Fibroblast of villous mesenchyme (primary cell): ENCODE measurements around the gene PMS1. TPM values are rescaled to one million over a fixed set of nuclear protein-coding genes. Genes with fewer than 3 reads are reported as not detected.
A peak's percentile ranks its signal among the peaks of the same experiment; 100 is the strongest.

Experiments used
- DNase-seq: peaks from one replicate; pipeline ENCODE4 v3.0.0-alpha.2; 2010; ENCODE audit warnings: low read depth
- H3K4me3 ChIP-seq: 2 replicates; pipeline ENCODE4 v1.5.1; 2011; ENCODE audit warnings: low read depth, mild to moderate bottlenecking, low read length
- CTCF ChIP-seq: IDR thresholded peaks from 2 replicates; pipeline ENCODE4 v1.5.1; 2012; ENCODE audit warnings: low read depth, mild to moderate bottlenecking, low read length; ENCODE audit not compliant: insufficient read depth
- total RNA-seq: library from RNA; depleted of rRNA; stranded (reverse); fragments of >200 nt; gene quantifications from 2 replicates; pipeline ENCODE4 v1.2.3, GENCODE V29; 2012

PMS1 gene
- total RNA-seq, 1 donor, result 40.2 TPM

DNA sequence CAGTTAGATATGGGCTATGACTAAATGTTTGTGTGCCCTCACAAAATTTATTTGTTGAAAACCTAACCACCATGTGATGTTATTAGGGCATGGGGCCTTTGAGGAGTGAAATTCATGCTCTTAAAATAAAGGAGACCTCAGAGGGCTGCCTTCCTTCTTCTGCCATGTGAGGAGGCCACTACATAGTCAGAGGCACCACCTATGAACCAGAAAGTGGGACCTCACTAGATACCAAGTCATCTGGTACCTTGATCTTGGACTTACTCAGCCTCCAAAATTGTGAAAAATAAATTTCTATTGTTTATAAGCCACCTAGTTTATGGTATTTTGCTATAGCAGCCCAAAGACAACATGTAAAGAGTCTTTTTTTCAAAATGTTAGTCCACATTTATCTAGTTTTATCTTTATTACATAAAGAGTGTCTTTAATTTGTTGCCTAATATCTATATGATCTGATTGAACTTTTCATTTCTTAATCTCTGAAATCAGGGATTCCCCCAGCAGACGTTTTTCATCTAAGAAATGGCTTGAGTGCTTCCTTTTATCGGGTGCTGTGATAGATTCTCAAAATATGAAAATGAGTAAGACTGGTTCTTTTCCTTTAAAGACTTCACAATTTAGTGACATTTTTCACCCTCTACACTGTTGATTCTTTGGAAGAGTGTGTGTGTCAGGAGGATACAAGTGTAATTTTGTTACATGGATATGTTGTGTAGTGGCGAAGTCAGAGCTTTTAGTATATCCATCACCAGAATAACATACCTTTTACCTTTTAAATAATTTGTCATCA is 34.2 kb downstream of the PMS1 start:
- TF ChIP-seq CTCF, result no peak
- H3K4me3 ChIP-seq, result no peak overlapping the region
- no peak for DNase-seq

DNA sequence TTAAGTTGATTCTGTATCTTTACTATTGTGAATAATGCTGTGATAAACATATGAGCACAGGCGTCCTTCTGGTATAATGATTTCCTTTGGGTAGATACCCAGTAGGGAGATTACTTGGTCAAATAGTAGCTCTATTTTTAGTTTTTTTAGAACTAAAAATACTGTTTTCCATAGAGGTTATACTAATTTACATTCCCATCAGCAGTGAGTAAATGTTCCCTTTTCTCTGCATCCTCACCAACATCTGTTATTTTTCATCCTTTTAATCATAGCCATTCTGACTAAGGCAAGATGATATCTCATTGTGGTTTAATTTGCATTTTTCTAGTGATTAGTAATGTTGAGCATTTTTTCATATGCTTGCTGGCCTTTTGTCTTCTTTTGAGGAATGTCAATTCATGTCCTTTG is 35.1 kb downstream of the PMS1 start:
- no peak overlapping the region for H3K4me3 ChIP-seq
- peak; percentile 83 for DNase-seq
- no peak for TF ChIP-seq CTCF

GRCh38 chr2:189821953-189822748 is 37.9 kb downstream of the PMS1 start:
- peak; percentile 89 for DNase-seq
- H3K4me3 ChIP-seq, result no peak overlapping the region

DNA sequence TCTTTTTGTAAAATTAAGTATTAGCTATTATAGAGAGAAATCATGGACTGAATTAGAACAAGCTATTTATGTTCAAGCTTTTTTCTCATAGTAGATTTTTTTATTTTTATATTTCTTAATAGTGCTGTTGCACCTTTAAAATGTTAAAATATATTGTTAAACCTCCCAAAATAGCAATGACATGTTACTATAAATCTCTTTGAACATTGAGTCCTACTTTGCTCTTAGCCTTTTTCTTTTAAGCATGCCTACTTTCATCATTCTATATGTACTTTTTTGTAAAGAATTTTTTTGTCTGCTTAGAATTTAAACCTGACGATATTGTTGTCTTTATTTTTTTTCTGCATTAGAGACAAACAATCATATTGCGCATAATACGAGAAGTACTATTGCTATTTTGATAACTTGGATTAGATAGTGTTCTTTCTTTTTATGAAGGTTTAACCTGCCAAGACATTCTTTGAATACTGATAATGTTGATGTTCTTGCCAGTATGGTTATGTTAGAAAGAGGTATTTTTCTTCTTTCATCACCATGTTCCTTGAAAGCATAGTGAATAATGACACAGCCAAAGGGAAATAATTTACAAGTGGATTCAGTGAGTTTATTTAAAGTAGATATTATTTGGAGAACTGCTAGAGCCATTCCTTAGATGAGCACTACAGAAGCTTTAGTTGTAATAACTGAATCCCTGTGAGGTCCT is 40.6 kb downstream of the PMS1 start:
- H3K4me3 ChIP-seq, result no peak overlapping the region
- no peak for DNase-seq
- no peak for TF ChIP-seq CTCF

More at GRCh38 chr2:189821953-189822748, 37.9 kb downstream of the PMS1 start:
- TF ChIP-seq CTCF, result no peak

- no peak for DNase-seq
- no peak overlapping the region for H3K4me3 ChIP-seq
- TF ChIP-seq CTCF, result no peak
These were observed 41.8 kb downstream of the PMS1 start for GRCh38 chr2:189826039-189826438.

DNA sequence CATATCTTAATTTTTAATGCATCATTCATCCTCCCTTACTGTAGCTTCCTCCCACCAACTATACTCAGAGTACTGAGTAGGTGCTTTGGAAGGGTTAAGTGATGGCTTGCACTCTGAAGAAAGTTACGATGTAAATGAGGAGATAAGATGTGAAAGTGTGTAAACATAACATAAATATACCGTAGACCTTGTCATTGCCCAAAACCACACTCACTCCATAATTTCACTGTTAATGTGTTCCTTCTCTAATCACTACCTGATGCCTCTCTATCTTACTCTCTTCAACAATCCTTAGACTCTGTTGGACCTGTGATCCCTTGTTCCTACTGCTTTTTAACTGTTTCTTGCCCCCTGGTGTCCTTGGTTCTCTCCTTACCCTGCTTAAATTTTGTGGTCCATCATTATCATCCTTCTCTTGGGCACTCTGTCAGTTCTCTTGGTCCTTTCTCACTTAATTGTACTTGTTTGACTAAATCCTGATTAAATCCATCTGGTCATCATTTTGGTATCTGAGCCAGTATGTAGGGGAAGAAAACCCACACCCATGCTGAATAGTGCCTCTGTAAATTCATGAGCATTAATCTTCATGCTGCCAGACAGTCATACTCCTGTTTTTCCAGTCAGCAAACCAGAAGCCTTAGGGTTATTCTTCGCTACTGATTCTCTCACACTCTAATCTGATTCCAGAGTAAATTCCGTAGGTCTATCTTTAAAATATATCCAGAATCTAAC is 45.0 kb downstream of the PMS1 start:
- H3K4me3 ChIP-seq, result no peak overlapping the region
- no peak for TF ChIP-seq CTCF
- DNase-seq, result peak; percentile 61
